ENCODE measurements around the gene ZC3H13. TPM values are rescaled to one million over a fixed set of nuclear protein-coding genes. Genes with fewer than 3 reads are reported as not detected.

The ZC3H13 gene
- total RNA-seq, 1 experiment from 2014 or later, result 45.0 TPM

GRCh38 chr13:45907503-45907902, 145.0 kb downstream of the ZC3H13 start:
- intact Hi-C loops (cut with micrococcal nuclease; ENCODE audit: unreplicated experiment), result no loop called here
- H3K9me3 Mint-ChIP-seq (ENCODE audit: unreplicated experiment), result no peaks in the 10 kb centered on the region

More at GRCh38 chr13:45907503-45907902, 145.0 kb downstream of the ZC3H13 start:
- Mint-ChIP-seq H3K4me3 (ENCODE audit: unreplicated experiment) (no peak overlapping the region), H3K36me3 (ENCODE audit: insufficient read depth, unreplicated experiment) (no peaks in the 10 kb centered on the region), H3K4me1 (ENCODE audit: low read depth, unreplicated experiment) (peaks cover 6% of the 10 kb centered on the region), H3K27me3 (ENCODE audit: insufficient read depth, unreplicated experiment) (peaks cover 4% of the 10 kb centered on the region), H3K27ac (ENCODE audit: unreplicated experiment) (no peak overlapping the region)
- BruUV-seq (replicated peaks), result no TSS peak
- DNase-seq, result no peak
- Histone ChIP-seq H3K9me3 (peaks cover 7% of the 10 kb centered on the region; the same call in 1 of the 2 replicates), H3K4me1 (no peaks in the 10 kb centered on the region), H3K4me3 (ENCODE audit: low read depth, low read length) (no peak overlapping the region), H3K36me3 (ENCODE audit: control insufficient read depth, insufficient read depth, low read length) (no peaks in the 10 kb centered on the region), H3K27me3 (replicated peaks; ENCODE audit: control insufficient read depth, insufficient read depth, low read length) (no peaks in the 10 kb centered on the region)
- ChIA-PET CTCF (no interaction called here), POLR2A (no interaction called here)
- no peak for TF ChIP-seq CTCF (IDR thresholded peaks at IDR 0.05; ENCODE audit: insufficient read depth in 1 of 2, low read depth in 1 of 2, low read length in 1 of 2, severe bottlenecking in 1 of 2, unreplicated experiment in 1 of 2)

Other genes starting within 250 kb of the ZC3H13 start
- gene SIAH3, start 201.0 kb downstream of the ZC3H13 start, total RNA-seq (2022), result not detected in 2 replicates
- gene CPB2, start 52.3 kb upstream of the ZC3H13 start, total RNA-seq (2022), result 0.18 TPM in 1 of 2 replicates, not detected in the other
- 32.1 and 37.8 TPM in 2 replicates for gene LCP1, start 129.4 kb upstream of the ZC3H13 start, total RNA-seq (2022)
- gene LRRC63, start 159.2 kb upstream of the ZC3H13 start, total RNA-seq (2022), result not detected in 2 replicates